B cell (primary cell): ENCODE measurements around the gene CABLES1. TPM values are rescaled to one million over a fixed set of nuclear protein-coding genes. Genes with fewer than 3 reads are reported as not detected.

Experiments used
- ATAC-seq: fragments of 200-7000 bp; cut with Tn5 transposase; one replicate; pipeline ENCODE4 v1.10.0; 2021; ENCODE audit warnings: low read depth, mild to moderate bottlenecking, moderate number of reproducible peaks, moderate library complexity
- CTCF ChIA-PET: fragments of 350-600 bp; sonication (Branson Sonifier 250); formaldehyde crosslinking; loops from one replicate; lab custom pipeline; 2021; ENCODE audit warnings: antibody characterized with exemption, inconsistent platforms; lab: Charles Lee
- POLR2A ChIA-PET: fragments of 350-600 bp; sonication (Branson Sonifier 250); formaldehyde crosslinking; loops from one replicate; lab custom pipeline; 2021; ENCODE audit warnings: antibody characterized with exemption; lab: Charles Lee
- DNase-seq: peaks from one replicate; pipeline ENCODE4 v3.0.0; 2013
- H2AFZ ChIP-seq: 2 replicates; pipeline ENCODE4 v1.6.1; 2012; ENCODE audit warnings: mild to moderate bottlenecking, low read depth, low read length; ENCODE audit not compliant: insufficient read depth, poor library complexity, severe bottlenecking
- H3K27ac ChIP-seq, 2 donors: 1 replicate in 1 of 2; 2 replicates in 1 of 2; pipeline ENCODE4 v1.5.1; 2012 to 2013; ENCODE audit warnings: low read length in 2 of 2, mild to moderate bottlenecking in 2 of 2, moderate library complexity in 1 of 2
- H3K27me3 ChIP-seq, 4 experiments: fragments of 200-600 bp in 1 of 4; sonication (generic) in 1 of 4; replicated peaks in 1 of 4; 1 replicate in 2 of 4; 2 replicates in 2 of 4; pipeline versions ENCODE4 v1.6.1 to v1.7.0; 2013 to 2016; ENCODE audit warnings: low read length in 3 of 4, mild to moderate bottlenecking in 2 of 4, mixed read lengths in 1 of 4, moderate library complexity in 1 of 4; ENCODE audit not compliant: insufficient read depth in 4 of 4, control insufficient read depth in 3 of 4; ENCODE audit errors: control extremely low read depth in 1 of 4
- H3K36me3 ChIP-seq, 2 experiments: replicated peaks in 1 of 2; 1 replicate in 1 of 2; 2 replicates in 1 of 2; pipeline versions ENCODE4 v1.6.1 to v1.7.1; 2013; ENCODE audit warnings: low read length in 1 of 2; ENCODE audit not compliant: insufficient read depth in 2 of 2, control insufficient read depth in 1 of 2; ENCODE audit errors: control extremely low read depth in 1 of 2, extremely low read depth in 1 of 2
- H3K4me1 ChIP-seq, 2 donors: fragments of 200-600 bp in 1 of 2; sonication (generic) in 1 of 2; 1 replicate in 1 of 2; 2 replicates in 1 of 2; pipeline versions ENCODE4 v1.5.1 to v1.6.1; 2013 to 2017; ENCODE audit warnings: low read length in 2 of 2; ENCODE audit not compliant: control insufficient read depth in 2 of 2, insufficient read depth in 2 of 2
- H3K4me2 ChIP-seq: replicated peaks from 2 replicates; pipeline ENCODE3; 2012; ENCODE audit warnings: mild to moderate bottlenecking, low read depth, low read length; ENCODE audit not compliant: poor library complexity, severe bottlenecking
- H3K4me3 ChIP-seq, 5 experiments: fragments of 200-600 bp in 1 of 5; sonication (generic) in 1 of 5; 1 replicate in 3 of 5; 2 replicates in 2 of 5; pipeline versions ENCODE4 v1.5.1 to v1.7.0; 2011 to 2016; ENCODE audit warnings: low read length in 4 of 5, mild to moderate bottlenecking in 4 of 5, low read depth in 2 of 5, control low read depth in 1 of 5, moderate library complexity in 1 of 5; ENCODE audit not compliant: insufficient read depth in 1 of 5; ENCODE audit errors: control extremely low read depth in 1 of 5, extremely low read depth in 1 of 5
- H3K79me2 ChIP-seq: fragments of 200-600 bp; sonication (generic); one replicate; pipeline ENCODE4 v1.6.0; 2016; ENCODE audit warnings: low read length; ENCODE audit not compliant: control insufficient read depth, insufficient read depth
- H3K9ac ChIP-seq: fragments of 200-600 bp; sonication (generic); 2 replicates; pipeline ENCODE4 v1.6.1; 2017; ENCODE audit warnings: mild to moderate bottlenecking, low read length, moderate library complexity
- H3K9me3 ChIP-seq, 3 donors: one replicate each; pipeline versions ENCODE4 v1.6.1 to v1.7.1; 2013; ENCODE audit warnings: low read length in 2 of 3; ENCODE audit not compliant: control insufficient read depth in 2 of 3, insufficient read depth in 1 of 3; ENCODE audit errors: control extremely low read depth in 1 of 3
- H4K20me1 ChIP-seq: 2 replicates; pipeline ENCODE4 v1.6.0; 2012; ENCODE audit warnings: mild to moderate bottlenecking, low read length; ENCODE audit not compliant: insufficient read depth, control insufficient read depth, poor library complexity, severe bottlenecking
- H3K27ac Mint-ChIP-seq: one replicate; pipeline ENCODE4 v1.8.0; 2021; ENCODE audit warnings: mixed read lengths
- H3K27me3 Mint-ChIP-seq: one replicate; pipeline ENCODE4 v1.8.0; 2021; ENCODE audit warnings: mixed read lengths
- H3K4me1 Mint-ChIP-seq: one replicate; pipeline ENCODE4 v1.8.0; 2021; ENCODE audit warnings: mixed read lengths
- H3K4me3 Mint-ChIP-seq: one replicate; pipeline ENCODE4 v1.8.0; 2021; ENCODE audit warnings: mixed read lengths
- H3K9me3 Mint-ChIP-seq: one replicate; pipeline ENCODE4 v1.8.0; 2022; ENCODE audit warnings: mixed read lengths; ENCODE audit not compliant: insufficient read depth
- EZH2 ChIP-seq: IDR thresholded peaks from 2 replicates; pipeline ENCODE4 v1.6.1; 2012; ENCODE audit warnings: borderline replicate concordance, low read depth, mild to moderate bottlenecking, moderate library complexity, low read length; ENCODE audit not compliant: insufficient read depth, poor library complexity, severe bottlenecking
- WGBS: methylation state at CpG from one replicate; pipeline ENCODE4 v1.1.5; 2013; ENCODE audit warnings: missing lambda C conversion rate; ENCODE audit not compliant: insufficient coverage; 5-methylcytosine and 5-hydroxymethylcytosine counted together
- intact Hi-C: fragments of 100-400 bp; cut with micrococcal nuclease; formaldehyde crosslinking; loops from one replicate; pipeline ENCODE4 v1.10.0; 2022
- polyA plus RNA-seq: library from polyadenylated mRNA; depleted of rRNA; stranded (reverse); fragments of >200 nt; gene quantifications from 2 replicates; pipeline ENCODE4 v1.2.3, GENCODE V29; 2012
- total RNA-seq, 2 donors: library from RNA; stranded (reverse); fragments of 120-200 nt in 1 of 2; gene quantifications; 1 replicate in 1 of 2; 2 replicates in 1 of 2; pipeline versions ENCODE4 v1.2.3 to v1.2.4, GENCODE V29; 2013 to 2022
- TF ChIP-seq, protein P1 (sequence below): fragments of 200-600 bp; IDR thresholded peaks from one replicate; pipeline ENCODE4 v1.8.0; 2022; ENCODE audit warnings: antibody characterized with exemption, mild to moderate bottlenecking

Gene CABLES1
- total and polyA plus RNA-seq, 2 donors (not counting 1 experiment from before 2014, with no cell fraction given), result 0.30 to 56.3 TPM

DNA sequence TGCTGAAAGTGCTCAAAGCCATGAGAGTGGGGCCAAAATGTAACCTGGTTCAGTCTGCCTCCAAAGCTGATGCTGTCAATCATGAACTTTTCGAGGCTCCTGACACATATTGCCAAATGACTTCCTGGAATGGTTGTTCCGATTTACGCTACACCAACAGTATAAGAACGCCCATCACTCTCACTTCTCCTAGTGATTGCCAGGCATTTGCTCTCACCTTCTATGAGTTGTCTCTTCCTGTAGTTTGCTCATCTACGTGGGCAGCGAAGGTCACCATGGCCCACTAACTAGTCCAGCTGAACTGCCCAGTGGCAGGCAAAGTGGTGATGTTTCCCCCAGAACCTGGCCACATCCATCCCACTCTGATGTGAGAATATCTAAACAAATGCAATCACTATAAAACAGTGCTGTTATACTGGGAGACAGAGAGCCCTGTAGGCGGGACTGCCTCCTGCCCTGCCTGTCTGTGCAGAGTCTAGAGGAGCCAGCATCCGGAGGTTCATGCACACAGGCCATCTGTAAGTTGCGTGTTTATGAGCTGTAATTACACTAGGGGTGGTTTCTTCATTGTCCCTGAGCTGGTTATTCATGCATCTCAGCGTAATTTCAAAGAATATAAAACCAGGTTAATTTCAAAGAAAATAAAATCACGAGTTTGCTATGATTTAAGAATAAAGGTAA, 8.8 kb upstream of the CABLES1 start:
- no peaks in the 10 kb centered on the region for H3K4me1 Mint-ChIP-seq
- TF ChIP-seq, protein P1, sequence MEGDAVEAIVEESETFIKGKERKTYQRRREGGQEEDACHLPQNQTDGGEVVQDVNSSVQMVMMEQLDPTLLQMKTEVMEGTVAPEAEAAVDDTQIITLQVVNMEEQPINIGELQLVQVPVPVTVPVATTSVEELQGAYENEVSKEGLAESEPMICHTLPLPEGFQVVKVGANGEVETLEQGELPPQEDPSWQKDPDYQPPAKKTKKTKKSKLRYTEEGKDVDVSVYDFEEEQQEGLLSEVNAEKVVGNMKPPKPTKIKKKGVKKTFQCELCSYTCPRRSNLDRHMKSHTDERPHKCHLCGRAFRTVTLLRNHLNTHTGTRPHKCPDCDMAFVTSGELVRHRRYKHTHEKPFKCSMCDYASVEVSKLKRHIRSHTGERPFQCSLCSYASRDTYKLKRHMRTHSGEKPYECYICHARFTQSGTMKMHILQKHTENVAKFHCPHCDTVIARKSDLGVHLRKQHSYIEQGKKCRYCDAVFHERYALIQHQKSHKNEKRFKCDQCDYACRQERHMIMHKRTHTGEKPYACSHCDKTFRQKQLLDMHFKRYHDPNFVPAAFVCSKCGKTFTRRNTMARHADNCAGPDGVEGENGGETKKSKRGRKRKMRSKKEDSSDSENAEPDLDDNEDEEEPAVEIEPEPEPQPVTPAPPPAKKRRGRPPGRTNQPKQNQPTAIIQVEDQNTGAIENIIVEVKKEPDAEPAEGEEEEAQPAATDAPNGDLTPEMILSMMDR, result no peak
- no peak for TF ChIP-seq EZH2
- H3K27me3 Mint-ChIP-seq, result peaks cover 15% of the 10 kb centered on the region
- H3K27me3 ChIP-seq, result peaks cover 0 to 10% (median 0%) of the 10 kb centered on the region in 4 experiments
- no peaks in the 10 kb centered on the region for H3K36me3 ChIP-seq
- DNase-seq, result no peak
- POLR2A ChIA-PET, result no interaction called here
- H4K20me1 ChIP-seq, result no peaks in the 10 kb centered on the region
- no peak overlapping the region for H3K4me3 ChIP-seq
- H3K79me2 ChIP-seq, result no peaks in the 10 kb centered on the region
- no peak overlapping the region for H2AFZ ChIP-seq
- intact Hi-C loops, result no loop called here
- no peak for ATAC-seq
- H3K4me1 ChIP-seq, result no peaks in the 10 kb centered on the region
- H3K9ac ChIP-seq, result no peak overlapping the region
- no peaks in the 10 kb centered on the region for H3K9me3 Mint-ChIP-seq
- no peaks in the 10 kb centered on the region for H3K9me3 ChIP-seq
- no peak overlapping the region for H3K27ac ChIP-seq
- H3K4me2 ChIP-seq, result no peak overlapping the region
- no peak overlapping the region for H3K27ac Mint-ChIP-seq
- CTCF ChIA-PET, result interaction anchor here (0.7 to 1.1 kb wide), 2 partner anchors 232 to 233 kb away, joined by 3 to 5 read pairs; no protein-coding TSS in a partner anchor
- H3K4me3 Mint-ChIP-seq, result no peak overlapping the region
- 79% methylated on average over 4 of the region's 11 CpGs for WGBS

DNA sequence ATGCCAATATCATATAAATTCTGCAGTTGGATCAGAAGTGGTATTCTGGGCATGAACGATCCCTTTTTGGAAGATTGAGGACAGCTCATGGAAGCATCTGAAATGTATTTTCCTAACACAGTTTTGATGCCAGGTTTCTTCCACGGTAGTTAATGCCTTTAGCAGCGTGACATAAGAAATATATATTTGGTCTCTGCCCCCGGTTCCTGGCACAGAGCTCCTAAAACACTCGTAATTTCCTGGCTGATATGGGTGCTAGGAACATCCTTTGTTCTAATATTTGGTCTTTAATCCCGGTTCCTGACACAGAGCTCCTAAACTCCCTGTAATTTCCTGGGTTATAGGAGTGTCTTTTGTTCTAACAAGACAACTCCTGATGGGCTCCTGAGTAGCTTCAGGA, 8.2 kb upstream of the CABLES1 start:
- Mint-ChIP-seq H3K9me3 (no peaks in the 10 kb centered on the region), H3K27ac (no peak overlapping the region), H3K4me1 (peaks cover 5% of the 10 kb centered on the region), H3K4me3 (no peak overlapping the region), H3K27me3 (peaks cover 20% of the 10 kb centered on the region)
- H3K9ac ChIP-seq, result no peak overlapping the region
- no peak overlapping the region for H3K4me3 ChIP-seq
- H3K36me3 ChIP-seq, result no peaks in the 10 kb centered on the region
- no peaks in the 10 kb centered on the region for H4K20me1 ChIP-seq
- no peaks in the 10 kb centered on the region for H3K9me3 ChIP-seq
- DNase-seq (no peak), ATAC-seq (no peak)
- POLR2A ChIA-PET, result no interaction called here
- H3K27me3 ChIP-seq, result peaks cover 0 to 10% (median 2%) of the 10 kb centered on the region in 4 experiments
- CTCF ChIA-PET, result interaction anchor here (0.7 to 1.1 kb wide), 2 partner anchors 232 to 233 kb away, joined by 3 to 5 read pairs; no protein-coding TSS in a partner anchor
- TF ChIP-seq EZH2, result no peak
- TF ChIP-seq, protein P1, result no peak
- H3K27ac ChIP-seq, result no peak overlapping the region
- intact Hi-C loops, result no loop called here
- no peak overlapping the region for H3K4me2 ChIP-seq
- no peaks in the 10 kb centered on the region for H3K79me2 ChIP-seq
- H2AFZ ChIP-seq, result no peak overlapping the region
- no CpG with 5 or more reads among the region's 6 CpGs for WGBS
- H3K4me1 ChIP-seq, result peaks cover 3% of the 10 kb centered on the region in 2 donors
